ENCODE data around the gene MSN.

- no peak for TF ChIP-seq CTCF (IDR thresholded peaks at IDR 0.05)
- no peak for TF ChIP-seq MAX (CRISPR knock-in tag; IDR thresholded peaks at IDR 0.05)
- no peak for TF ChIP-seq ZSCAN18 (CRISPR knock-in tag; IDR thresholded peaks at IDR 0.05)
- TF ChIP-seq NR2C2 (CRISPR knock-in tag; IDR thresholded peaks at IDR 0.05), result no peak
- no peak for TF ChIP-seq ZNF416 (CRISPR knock-in tag; IDR thresholded peaks at IDR 0.05)
Measured at GRCh38 chrX:65644621-65645289, 22.7 kb upstream of the MSN start.

Measured in WTC11 (cell line).